HepG2 (cell line): ENCODE results near the gene SMIM22. TPM values are rescaled to one million over a fixed set of nuclear protein-coding genes. Genes with fewer than 3 reads are reported as not detected.

Source experiments
- EEA1 ChIP-seq: sonication (generic); formaldehyde crosslinking; IDR thresholded peaks from 2 replicates; pipeline ENCODE4 v1.5.1; 2020; ENCODE audit warnings: mild to moderate bottlenecking, missing genetic modification reagents, borderline replicate concordance
- HDAC1 ChIP-seq: sonication (generic); formaldehyde crosslinking; IDR thresholded peaks from 2 replicates; pipeline ENCODE4 v1.5.1; 2020; ENCODE audit warnings: mild to moderate bottlenecking, missing genetic modification reagents
- LBX2 ChIP-seq: sonication (generic); formaldehyde crosslinking; IDR thresholded peaks from 2 replicates; pipeline ENCODE4 v1.5.0; 2020; ENCODE audit warnings: missing genetic modification reagents, mild to moderate bottlenecking, borderline replicate concordance
- MED1 ChIP-seq: sonication (generic); formaldehyde crosslinking; IDR thresholded peaks from 2 replicates; pipeline ENCODE4 v1.4.0; 2020; ENCODE audit warnings: missing genetic modification reagents
- MEIS2 ChIP-seq: sonication (generic); formaldehyde crosslinking; IDR thresholded peaks from 2 replicates; pipeline ENCODE4 v1.9.0; 2021; ENCODE audit warnings: mild to moderate bottlenecking, missing genetic modification reagents
- MTA3 ChIP-seq: sonication (generic); formaldehyde crosslinking; IDR thresholded peaks from 2 replicates; pipeline ENCODE4 v1.4.0; 2020; ENCODE audit warnings: missing genetic modification reagents
- MYC ChIP-seq: sonication (generic); formaldehyde crosslinking; IDR thresholded peaks from 2 replicates; pipeline ENCODE4 v1.9.0; 2021; ENCODE audit warnings: missing genetic modification reagents, borderline replicate concordance
- PHF21A ChIP-seq: sonication (generic); formaldehyde crosslinking; IDR thresholded peaks from 2 replicates; pipeline ENCODE4 v1.5.0; 2020; ENCODE audit warnings: mild to moderate bottlenecking, missing genetic modification reagents
- SIX4 ChIP-seq: sonication (generic); formaldehyde crosslinking; IDR thresholded peaks from 2 replicates; pipeline ENCODE4 v1.4.0; 2020; ENCODE audit warnings: missing genetic modification reagents
- TAF1 ChIP-seq: sonication (generic); formaldehyde crosslinking; IDR thresholded peaks from 2 replicates; pipeline ENCODE4 v1.4.0; 2020; ENCODE audit warnings: missing genetic modification reagents
- TEF ChIP-seq: sonication (generic); formaldehyde crosslinking; IDR thresholded peaks from 2 replicates; pipeline ENCODE4 v1.5.0; 2020; ENCODE audit warnings: missing genetic modification reagents
- YEATS4 ChIP-seq: sonication (generic); formaldehyde crosslinking; IDR thresholded peaks from 2 replicates; pipeline ENCODE4 v1.4.0; 2020; ENCODE audit warnings: missing genetic modification reagents, borderline replicate concordance
- ZBTB40 ChIP-seq, 2 experiments: fragments of 450-650 bp in 1 of 2; sonication (generic) in 1 of 2; formaldehyde crosslinking in 1 of 2; IDR thresholded peaks; 2 replicates each; pipeline versions ENCODE4 v1.6.1 to v1.8.0; 2016 to 2022; ENCODE audit warnings: antibody characterized with exemption in 1 of 2, mild to moderate bottlenecking in 1 of 2, missing genetic modification reagents in 1 of 2
- ZGPAT ChIP-seq: IDR thresholded peaks from 2 replicates; pipeline ENCODE4 v1.6.1; 2016; ENCODE audit warnings: mild to moderate bottlenecking
- ZMYM3 ChIP-seq: sonication (generic); formaldehyde crosslinking; IDR thresholded peaks from 2 replicates; pipeline ENCODE4 v1.5.1; 2020; ENCODE audit warnings: mild to moderate bottlenecking, missing genetic modification reagents
- ZNF160 ChIP-seq: sonication (generic); formaldehyde crosslinking; IDR thresholded peaks from 2 replicates; pipeline ENCODE4 v1.8.0; 2022; ENCODE audit warnings: mild to moderate bottlenecking, inconsistent platforms, missing genetic modification reagents
- ZNF282 ChIP-seq: fragments of 450-650 bp; IDR thresholded peaks from 2 replicates; pipeline ENCODE4 v1.6.1; 2018; ENCODE audit not compliant: partially characterized antibody
- ZNF501 ChIP-seq: sonication (generic); formaldehyde crosslinking; IDR thresholded peaks from 2 replicates; pipeline ENCODE4 v1.5.1; 2020; ENCODE audit warnings: mild to moderate bottlenecking, moderate library complexity, missing genetic modification reagents
- polyA plus RNA-seq, 8 experiments: library from polyadenylated mRNA; depleted of rRNA in 3 of 8; stranded (reverse) in 7 of 8; unstranded in 1 of 8; fragments of >200 nt; fragmentation: Illumina TruSeq in 4 of 8; extraction: Trizol in 4 of 8; gene quantifications; 2 replicates each; pipeline versions ENCODE4 v1.2.1 to v1.2.3, GENCODE V29; 2011 to 2016; ENCODE audit warnings: low read depth in 4 of 8, missing spikeins in 1 of 8, mixed read lengths in 1 of 8; ENCODE audit not compliant: insufficient read depth in 1 of 8
- total RNA-seq, 5 experiments: library from RNA; depleted of rRNA; stranded (reverse); fragments of >200 nt; fragmentation: Illumina TruSeq; extraction: Trizol; gene quantifications; 2 replicates each; pipeline ENCODE4 v1.2.3, GENCODE V29; 2016; ENCODE audit warnings: low read depth in 1 of 5

SMIM22 gene
- total and polyA plus RNA-seq, 2 of the 13 experiments (the other 11 are each of a cell fraction or from before 2014, with no cell fraction given), result not detected

- TF ChIP-seq MYC (CRISPR knock-in tag) (peak; percentile 39; the same call in 1 of the 2 replicates), ZGPAT (CRISPR knock-in tag) (peak; percentile 42; the same call in 1 of the 2 replicates), LBX2 (CRISPR knock-in tag) (no peak), ZNF160 (CRISPR knock-in tag) (no peak), TEF (CRISPR knock-in tag) (peak; percentile 94), ZMYM3 (no peak), MTA3 (no peak), EEA1 (CRISPR knock-in tag) (0 out of 2 replicates have a peak, but pooled peaks have one; percentile 30), ZNF282 (no peak), HDAC1 (CRISPR knock-in tag) (peak; percentile 75; the same call in 1 of the 2 replicates), ZBTB40 (IDR thresholded peaks at IDR 0.05) (no peak), ZBTB40 (CRISPR knock-in tag; IDR thresholded peaks at IDR 0.05) (peak; percentile 51; the same call in 1 of the 2 replicates), PHF21A (CRISPR knock-in tag) (no peak; the same call in 1 of the 2 replicates), SIX4 (CRISPR knock-in tag) (0 out of 2 replicates have a peak, but pooled peaks have one; percentile 39), ZNF501 (CRISPR knock-in tag) (peak; percentile 77), YEATS4 (CRISPR knock-in tag) (peak; percentile 54; the same call in 1 of the 2 replicates), TAF1 (peak; percentile 60; the same call in 1 of the 2 replicates), MED1 (CRISPR knock-in tag) (peak; percentile 67; the same call in 1 of the 2 replicates), MEIS2 (peak; percentile 24; the same call in 1 of the 2 replicates)
Observed at GRCh38 chr16:4801962-4802658, 6.9 kb downstream of the SMIM22 start, which contains the start of gene ROGDI (continued).
